Natural killer cell (primary cell): ENCODE measurements around the gene FAM107B. TPM values are rescaled to one million over a fixed set of nuclear protein-coding genes. Genes with fewer than 3 reads are reported as not detected.
A peak's percentile ranks its signal among the peaks of the same experiment; 100 is the strongest.

Experiments used
- ATAC-seq, 3 donors: fragments of 150-1000 bp in 2 of 3; fragments of 200-7000 bp in 1 of 3; cut with Tn5 transposase; 1 replicate in 1 of 3; 2 replicates in 2 of 3; pipeline ENCODE4 v1.10.0; 2021; ENCODE audit warnings: mild to moderate bottlenecking in 2 of 3, moderate library complexity in 2 of 3
- DNase-seq, 2 donors: peaks; one replicate each; pipeline versions ENCODE4 v3.0.0 to v3.0.0-alpha.2; 2013 to 2021; ENCODE audit warnings: mixed read lengths in 1 of 2
- H3K27ac ChIP-seq: one replicate; pipeline ENCODE4 v1.5.1; 2013; ENCODE audit warnings: mild to moderate bottlenecking, low read length
- H3K27me3 ChIP-seq: one replicate; pipeline ENCODE4 v1.6.1; 2013; ENCODE audit warnings: low read length; ENCODE audit not compliant: control insufficient read depth, insufficient read depth
- H3K36me3 ChIP-seq: one replicate; pipeline ENCODE4 v1.6.1; 2013; ENCODE audit warnings: low read length; ENCODE audit not compliant: control insufficient read depth, insufficient read depth
- H3K4me1 ChIP-seq: one replicate; pipeline ENCODE4 v1.6.1; 2013; ENCODE audit warnings: low read length; ENCODE audit not compliant: control insufficient read depth, insufficient read depth
- H3K4me3 ChIP-seq: one replicate; pipeline ENCODE4 v1.5.1; 2013; ENCODE audit warnings: low read length
- H3K9me3 ChIP-seq: one replicate; pipeline ENCODE4 v1.6.1; 2013; ENCODE audit warnings: low read length; ENCODE audit not compliant: control insufficient read depth, insufficient read depth
- H3K27ac Mint-ChIP-seq, 2 donors: one replicate each; pipeline ENCODE4 v1.8.0; 2022; ENCODE audit warnings: mild to moderate bottlenecking in 2 of 2, mixed read lengths in 2 of 2, moderate library complexity in 1 of 2
- H3K27me3 Mint-ChIP-seq, 2 donors: one replicate each; pipeline ENCODE4 v1.8.0; 2022; ENCODE audit warnings: low read depth in 2 of 2, mixed read lengths in 2 of 2
- H3K36me3 Mint-ChIP-seq: one replicate; pipeline ENCODE4 v1.8.0; 2022; ENCODE audit warnings: mixed read lengths
- H3K4me1 Mint-ChIP-seq, 2 donors: one replicate each; pipeline ENCODE4 v1.8.0; 2022; ENCODE audit warnings: mixed read lengths in 2 of 2
- H3K4me3 Mint-ChIP-seq: one replicate; pipeline ENCODE4 v1.8.0; 2022; ENCODE audit warnings: mild to moderate bottlenecking, moderate library complexity, mixed read lengths
- H3K9me3 Mint-ChIP-seq, 2 donors: one replicate each; pipeline ENCODE4 v1.8.0; 2022; ENCODE audit warnings: mixed read lengths in 2 of 2
- CTCF ChIP-seq: fragments of 200-600 bp; IDR thresholded peaks from one replicate; pipeline ENCODE4 v1.8.0; 2022; ENCODE audit warnings: antibody characterized with exemption
- WGBS: methylation state at CpG from one replicate; pipeline ENCODE4 v1.1.7; 2013; ENCODE audit warnings: missing lambda C conversion rate; ENCODE audit not compliant: insufficient coverage; 5-methylcytosine and 5-hydroxymethylcytosine counted together
- intact Hi-C: fragments of 100-400 bp; cut with micrococcal nuclease; formaldehyde crosslinking; loops from one replicate; pipeline ENCODE4 v1.14.2; 2022
- total RNA-seq, 4 donors: library from RNA; stranded (reverse); fragments of 120-200 nt in 1 of 4; gene quantifications; one replicate each; pipeline versions ENCODE4 v1.2.3 to v1.2.4, GENCODE V29; 2013 to 2022

Gene FAM107B
- total RNA-seq, 3 donors from 2014 or later (not counting 1 experiment from before 2014, with no cell fraction given): 165 to 226 (median 224) TPM

- WGBS: 98% methylated on average over 3 of the region's 6 CpGs
These were observed 108.5 kb downstream of the FAM107B start for GRCh38 chr10:14665865-14666857.

GRCh38 chr10:14665304-14665703 lies 109.4 kb downstream of the FAM107B start:
- Mint-ChIP-seq H3K27ac (peak overlapping the region; percentile 60 to 74), H3K4me1 (peaks cover 52 to 70% of the 10 kb centered on the region in 2 donors), H3K9me3 (peaks cover 2% of the 10 kb centered on the region in 2 donors), H3K4me3 (peak overlapping the region; percentile 29), H3K27me3 (no peaks in the 10 kb centered on the region), H3K36me3 (no peaks in the 10 kb centered on the region)
- peak in 1 of 2 donors; percentile 26 for DNase-seq
- H3K4me1 ChIP-seq: peaks cover 12% of the 10 kb centered on the region
- intact Hi-C loops: no loop called here
- H3K9me3 ChIP-seq: no peaks in the 10 kb centered on the region
- no peaks in the 10 kb centered on the region for H3K36me3 ChIP-seq
- ATAC-seq: peak; percentile 84 to 87 (median 87)
- 20% methylated on average over 1 of the region's 1 CpG for WGBS
- TF ChIP-seq CTCF: no peak
- no peaks in the 10 kb centered on the region for H3K27me3 ChIP-seq
- H3K4me3 ChIP-seq: no peak overlapping the region
- H3K27ac ChIP-seq: peak overlapping the region; percentile 14

More at GRCh38 chr10:14665865-14666857, 108.5 kb downstream of the FAM107B start:
- Mint-ChIP-seq H3K4me3 (no peak overlapping the region), H3K27me3 (no peaks in the 10 kb centered on the region), H3K4me1 (peaks cover 44 to 62% of the 10 kb centered on the region in 2 donors), H3K27ac (peak overlapping the region; percentile 60 to 74), H3K36me3 (no peaks in the 10 kb centered on the region), H3K9me3 (peaks cover 2% of the 10 kb centered on the region in 2 donors)
- TF ChIP-seq CTCF: no peak
- Histone ChIP-seq H3K36me3 (no peaks in the 10 kb centered on the region), H3K4me3 (no peak overlapping the region), H3K27me3 (no peaks in the 10 kb centered on the region), H3K4me1 (peaks cover 4% of the 10 kb centered on the region), H3K27ac (peak overlapping the region; percentile 14), H3K9me3 (no peaks in the 10 kb centered on the region)
- intact Hi-C loops: no loop called here
- no peak for ATAC-seq
- DNase-seq: no peak

GRCh38 chr10:14664345-14664744 lies 110.4 kb downstream of the FAM107B start:
- no peak overlapping the region for H3K4me3 ChIP-seq
- Mint-ChIP-seq H3K9me3 (peaks cover 2% of the 10 kb centered on the region in 2 donors), H3K36me3 (no peaks in the 10 kb centered on the region), H3K27me3 (no peaks in the 10 kb centered on the region), H3K4me1 (peaks cover 62 to 75% of the 10 kb centered on the region in 2 donors), H3K27ac (peak overlapping the region; percentile 60 to 74), H3K4me3 (peak overlapping the region; percentile 8)
- WGBS: 100% methylated on average over 1 of the region's 1 CpG
- H3K4me1 ChIP-seq: peaks cover 18% of the 10 kb centered on the region
- no peak overlapping the region for H3K27ac ChIP-seq
- H3K36me3 ChIP-seq: no peaks in the 10 kb centered on the region
- DNase-seq (no peak), ATAC-seq (no peak)
- intact Hi-C loops: loop anchor here (5.0 kb wide), 1 partner anchor 112 kb away; no protein-coding TSS in a partner anchor
- TF ChIP-seq CTCF: no peak
- no peaks in the 10 kb centered on the region for H3K9me3 ChIP-seq
- no peaks in the 10 kb centered on the region for H3K27me3 ChIP-seq
